ENCODE results near the gene RPL18A. TPM values are rescaled to one million over a fixed set of nuclear protein-coding genes. Genes with fewer than 3 reads are reported as not detected.

RPL18A gene
- total RNA-seq, 4 donors from 2014 or later: 1,094 to 1,320 (median 1,226) TPM

- in situ Hi-C loops (cut with MboI; ENCODE audit: low sequenced_read_pairs in 4 of 4): loop anchor here in 2 of 4 donors (10.0 to 25.0 kb wide), 2 partner anchors 118 to 126 kb away; no protein-coding TSS in a partner anchor
- ATAC-seq: no peak
- intact Hi-C loops (cut with DNase I; ENCODE audit: low total_unique reads): no loop called here
Measured at GRCh38 chr19:17869114-17869608, 9.5 kb downstream of the RPL18A start.

DNA sequence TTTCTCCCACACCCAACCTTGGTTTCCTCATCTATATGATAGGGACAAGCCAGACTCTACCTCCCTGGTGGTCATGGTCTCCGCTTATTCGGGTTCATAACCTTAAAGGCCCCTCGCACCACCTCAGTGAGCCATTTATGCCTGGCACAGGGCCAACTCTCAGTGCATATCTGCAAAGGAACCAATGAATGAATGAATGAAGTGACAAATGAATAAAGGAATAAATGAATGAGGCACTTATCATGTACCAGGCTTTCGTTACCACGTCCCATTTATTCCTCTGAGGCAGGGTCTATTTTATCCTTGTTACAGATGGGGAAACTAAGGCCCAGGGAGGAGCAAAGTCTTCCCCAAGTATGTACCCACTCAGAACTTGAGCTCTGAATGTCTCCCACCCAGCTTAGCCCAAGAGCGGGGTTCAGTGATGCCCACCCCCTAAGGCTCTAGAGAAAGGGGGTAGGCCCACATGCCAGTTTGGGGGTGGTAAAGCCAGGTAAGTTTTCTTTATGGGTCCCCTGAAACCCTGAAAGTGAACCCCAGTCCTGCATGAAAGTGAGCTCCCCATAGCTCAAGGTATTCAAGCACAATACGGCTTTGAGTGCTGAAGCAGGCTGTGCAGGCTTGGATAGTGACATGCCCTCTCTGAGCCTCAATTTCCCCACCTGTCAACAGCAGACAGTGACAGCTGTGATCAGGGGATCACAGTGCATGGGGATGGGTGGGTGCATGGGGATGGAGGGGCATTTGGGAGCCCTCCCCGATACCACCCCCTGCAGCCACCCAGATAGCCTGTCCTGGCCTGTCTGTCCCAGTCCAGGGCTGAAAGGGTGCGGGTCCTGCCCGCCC lies 11.5 kb downstream of the RPL18A start:
- intact Hi-C loops (cut with DNase I; ENCODE audit: low total_unique reads): no loop called here
- H3K27me3 ChIP-seq: peaks cover 54 to 68% (median 64%) of the 10 kb centered on the region in 3 donors
- no peak overlapping the region for H3K27ac ChIP-seq
- H3K36me3 ChIP-seq: no peaks in the 10 kb centered on the region
- DNase-seq (no peak), ATAC-seq (no peak)
- in situ Hi-C loops (cut with MboI; ENCODE audit: low sequenced_read_pairs in 4 of 4): loop anchor here in 1 of 4 donors (25.0 kb wide), 1 partner anchor 116 kb away; no protein-coding TSS in a partner anchor
- no peaks in the 10 kb centered on the region for H3K4me1 ChIP-seq
- no peaks in the 10 kb centered on the region for H3K9me3 ChIP-seq
- no peak overlapping the region for H3K4me3 ChIP-seq
- no peak for TF ChIP-seq POLR2A (IDR thresholded peaks at IDR 0.05)
- TF ChIP-seq, protein P1, sequence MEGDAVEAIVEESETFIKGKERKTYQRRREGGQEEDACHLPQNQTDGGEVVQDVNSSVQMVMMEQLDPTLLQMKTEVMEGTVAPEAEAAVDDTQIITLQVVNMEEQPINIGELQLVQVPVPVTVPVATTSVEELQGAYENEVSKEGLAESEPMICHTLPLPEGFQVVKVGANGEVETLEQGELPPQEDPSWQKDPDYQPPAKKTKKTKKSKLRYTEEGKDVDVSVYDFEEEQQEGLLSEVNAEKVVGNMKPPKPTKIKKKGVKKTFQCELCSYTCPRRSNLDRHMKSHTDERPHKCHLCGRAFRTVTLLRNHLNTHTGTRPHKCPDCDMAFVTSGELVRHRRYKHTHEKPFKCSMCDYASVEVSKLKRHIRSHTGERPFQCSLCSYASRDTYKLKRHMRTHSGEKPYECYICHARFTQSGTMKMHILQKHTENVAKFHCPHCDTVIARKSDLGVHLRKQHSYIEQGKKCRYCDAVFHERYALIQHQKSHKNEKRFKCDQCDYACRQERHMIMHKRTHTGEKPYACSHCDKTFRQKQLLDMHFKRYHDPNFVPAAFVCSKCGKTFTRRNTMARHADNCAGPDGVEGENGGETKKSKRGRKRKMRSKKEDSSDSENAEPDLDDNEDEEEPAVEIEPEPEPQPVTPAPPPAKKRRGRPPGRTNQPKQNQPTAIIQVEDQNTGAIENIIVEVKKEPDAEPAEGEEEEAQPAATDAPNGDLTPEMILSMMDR (IDR thresholded peaks at IDR 0.05 in 4 of 5, conservative IDR thresholded peaks at IDR 0.05 in 1 of 5): no peak

More at GRCh38 chr19:17869114-17869608, 9.5 kb downstream of the RPL18A start:
- TF ChIP-seq, protein P1 (IDR thresholded peaks at IDR 0.05 in 4 of 5, conservative IDR thresholded peaks at IDR 0.05 in 1 of 5): no peak
- TF ChIP-seq POLR2A (IDR thresholded peaks at IDR 0.05): no peak
- peaks cover 39 to 48% (median 44%) of the 10 kb centered on the region in 3 donors for H3K27me3 ChIP-seq
- H3K4me1 ChIP-seq: no peaks in the 10 kb centered on the region
- H3K36me3 ChIP-seq: peaks cover 0 to 11% of the 10 kb centered on the region in 2 donors
- H3K4me3 ChIP-seq: no peak overlapping the region
- no peak for DNase-seq
- H3K9me3 ChIP-seq: no peaks in the 10 kb centered on the region
- no peak overlapping the region for H3K27ac ChIP-seq

DNA sequence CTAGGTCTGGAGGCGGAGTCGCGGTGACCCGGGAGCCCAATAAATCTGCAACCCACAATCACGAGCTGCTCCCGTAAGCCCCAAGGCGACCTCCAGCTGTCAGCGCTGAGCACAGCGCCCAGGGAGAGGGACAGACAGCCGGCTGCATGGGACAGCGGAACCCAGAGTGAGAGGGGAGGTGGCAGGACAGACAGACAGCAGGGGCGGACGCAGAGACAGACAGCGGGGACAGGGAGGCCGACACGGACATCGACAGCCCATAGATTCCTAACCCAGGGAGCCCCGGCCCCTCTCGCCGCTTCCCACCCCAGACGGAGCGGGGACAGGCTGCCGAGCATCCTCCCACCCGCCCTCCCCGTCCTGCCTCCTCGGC lies 12.2 kb downstream of the RPL18A start, which contains the start of gene SLC5A5:
TSS of gene SLC5A5 (plus strand) at position 68 of the 373 bp plus-strand sequence. CDS start 375 bp downstream, outside the sequence.
- no peaks in the 10 kb centered on the region for H3K4me1 ChIP-seq
- TF ChIP-seq, protein P1 (IDR thresholded peaks at IDR 0.05 in 4 of 5, conservative IDR thresholded peaks at IDR 0.05 in 1 of 5): no peak
- no peak for TF ChIP-seq POLR2A (IDR thresholded peaks at IDR 0.05)
- H3K27me3 ChIP-seq: peaks cover 54 to 68% (median 64%) of the 10 kb centered on the region in 3 donors
- no peaks in the 10 kb centered on the region for H3K9me3 ChIP-seq
- no peak within 1 kb of the TSS for H3K27ac ChIP-seq
- DNase-seq: no peak
- ATAC-seq: no peak
- in situ Hi-C loops (cut with MboI; ENCODE audit: low sequenced_read_pairs in 4 of 4): loop anchor here in 1 of 4 donors (25.0 kb wide), 1 partner anchor 115 kb away; no protein-coding TSS in a partner anchor
- H3K36me3 ChIP-seq: no peaks in the 10 kb centered on the region
- no peak within 1 kb of the TSS for H3K4me3 ChIP-seq
- intact Hi-C loops (cut with DNase I; ENCODE audit: low total_unique reads): no loop called here

DNA sequence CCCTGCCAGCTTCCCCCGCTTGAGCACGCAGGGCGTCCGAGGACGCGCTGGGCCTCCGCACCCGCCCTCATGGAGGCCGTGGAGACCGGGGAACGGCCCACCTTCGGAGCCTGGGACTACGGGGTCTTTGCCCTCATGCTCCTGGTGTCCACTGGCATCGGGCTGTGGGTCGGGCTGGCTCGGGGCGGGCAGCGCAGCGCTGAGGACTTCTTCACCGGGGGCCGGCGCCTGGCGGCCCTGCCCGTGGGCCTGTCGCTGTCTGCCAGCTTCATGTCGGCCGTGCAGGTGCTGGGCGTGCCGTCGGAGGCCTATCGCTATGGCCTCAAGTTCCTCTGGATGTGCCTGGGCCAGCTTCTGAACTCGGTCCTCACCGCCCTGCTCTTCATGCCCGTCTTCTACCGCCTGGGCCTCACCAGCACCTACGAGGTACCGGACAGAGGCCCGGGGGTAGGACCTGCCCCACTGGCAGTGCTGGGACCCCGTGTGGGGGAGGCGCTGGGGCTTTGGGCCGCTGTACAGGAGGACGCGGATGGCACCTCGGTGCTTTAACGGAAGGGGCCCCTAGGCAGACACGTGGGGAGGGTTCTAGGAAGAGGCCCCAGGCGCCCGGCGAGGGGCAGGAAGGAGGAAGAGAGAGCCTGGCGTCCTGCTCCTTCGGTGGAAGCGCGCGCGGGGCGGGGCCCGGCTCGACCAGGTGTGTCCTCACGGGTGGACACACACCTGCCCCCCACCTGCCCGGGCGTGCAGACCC lies 12.7 kb downstream of the RPL18A start:
- DNase-seq (no peak), ATAC-seq (no peak)
- H3K4me1 ChIP-seq: no peaks in the 10 kb centered on the region
- H3K36me3 ChIP-seq: no peaks in the 10 kb centered on the region
- TF ChIP-seq, protein P1 (IDR thresholded peaks at IDR 0.05 in 4 of 5, conservative IDR thresholded peaks at IDR 0.05 in 1 of 5): no peak
- TF ChIP-seq POLR2A (IDR thresholded peaks at IDR 0.05): no peak
- intact Hi-C loops (cut with DNase I; ENCODE audit: low total_unique reads): no loop called here
- no peak overlapping the region for H3K27ac ChIP-seq
- no peak overlapping the region for H3K4me3 ChIP-seq
- H3K9me3 ChIP-seq: no peaks in the 10 kb centered on the region
- in situ Hi-C loops (cut with MboI; ENCODE audit: low sequenced_read_pairs in 4 of 4): loop anchor here in 1 of 4 donors (25.0 kb wide), 1 partner anchor 115 kb away; no protein-coding TSS in a partner anchor
- peaks cover 54 to 68% (median 64%) of the 10 kb centered on the region in 3 donors for H3K27me3 ChIP-seq

All from gastrocnemius medialis (tissue), 4 donors.